ENCODE results near the gene TESK1. TPM values are rescaled to one million over a fixed set of nuclear protein-coding genes. Genes with fewer than 3 reads are reported as not detected.
A peak's percentile ranks its signal among the peaks of the same experiment; 100 is the strongest.

TESK1 gene
- total and polyA plus RNA-seq, 2 donors (not counting 1 experiment from before 2014, with no cell fraction given) = 43.8 to 94.1 TPM

DNA sequence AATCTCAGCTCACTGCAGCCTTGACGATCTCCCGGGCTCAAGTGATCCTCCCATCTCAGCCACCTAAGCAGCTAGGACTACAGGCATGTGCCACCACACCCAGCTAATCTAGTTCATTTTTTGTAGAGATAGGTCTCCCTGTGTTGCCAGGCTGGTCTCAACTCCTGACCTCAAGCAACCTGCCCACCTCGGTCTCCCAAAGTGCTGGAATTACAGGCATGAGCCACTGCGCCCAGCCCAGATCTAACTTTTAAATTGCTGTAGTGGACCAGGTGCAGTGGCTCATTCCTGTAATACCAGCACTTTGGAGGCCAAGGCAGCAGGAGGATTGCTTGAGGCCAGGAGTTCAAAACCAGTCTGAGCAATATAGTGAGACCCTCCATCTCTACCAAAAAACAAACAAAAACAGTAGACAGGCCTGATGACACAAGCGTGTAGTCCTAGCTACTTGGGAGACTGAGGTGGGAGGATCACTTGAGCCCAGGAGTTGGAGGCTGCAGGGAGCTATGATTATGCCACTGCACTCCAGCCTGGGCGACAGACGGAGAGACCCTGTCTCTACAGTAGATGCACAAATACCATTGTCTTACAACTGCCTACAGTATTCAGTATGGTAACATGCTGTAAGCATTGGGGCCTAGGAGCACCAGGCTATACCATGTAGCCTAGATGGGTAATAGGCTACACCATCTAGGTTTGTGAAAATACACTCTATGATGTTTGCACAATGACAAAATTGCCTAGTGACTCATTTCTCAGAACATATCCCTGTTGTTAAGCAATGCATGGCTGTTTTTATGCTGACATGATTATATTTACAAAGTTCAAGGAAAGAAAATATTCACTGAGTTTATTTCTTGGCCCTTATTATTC is 47.1 kb downstream of the TESK1 start:
- Histone ChIP-seq H3K27me3 (replicated peaks in 1 of 4; ENCODE audit: control extremely low read depth in 1 of 4, control insufficient read depth in 3 of 4, insufficient read depth in 4 of 4, low read length in 3 of 4) (no peaks in the 10 kb centered on the region), H2AFZ (ENCODE audit: insufficient read depth, low read depth, low read length, poor library complexity, severe bottlenecking) (no peak overlapping the region), H3K9me3 (ENCODE audit: control extremely low read depth in 1 of 3, control insufficient read depth in 2 of 3, insufficient read depth in 1 of 3, low read length in 2 of 3) (no peaks in the 10 kb centered on the region), H4K20me1 (ENCODE audit: control insufficient read depth, insufficient read depth, low read length, poor library complexity, severe bottlenecking) (no peaks in the 10 kb centered on the region), H3K36me3 (replicated peaks in 1 of 2; ENCODE audit: control extremely low read depth in 1 of 2, control insufficient read depth in 1 of 2, extremely low read depth in 1 of 2, insufficient read depth in 2 of 2, low read length in 1 of 2) (peaks cover 0 to 5% of the 10 kb centered on the region in 2 experiments), H3K9ac (ENCODE audit: low read length) (no peak overlapping the region), H3K4me1 (ENCODE audit: control insufficient read depth in 2 of 2, insufficient read depth in 2 of 2, low read length in 2 of 2) (peaks cover 50 to 63% of the 10 kb centered on the region in 2 donors), H3K4me3 (ENCODE audit: control extremely low read depth in 1 of 5, extremely low read depth in 1 of 5, insufficient read depth in 1 of 5, low read depth in 2 of 5, low read length in 4 of 5) (no peak overlapping the region), H3K27ac (ENCODE audit: low read length in 2 of 2) (peak overlapping the region in 1 of 2 donors; percentile 95), H3K79me2 (ENCODE audit: control insufficient read depth, insufficient read depth, low read length) (peaks cover 19% of the 10 kb centered on the region), H3K4me2 (replicated peaks; ENCODE audit: low read depth, low read length, poor library complexity, severe bottlenecking) (peak overlapping the region; percentile 93)
- H3K4me3 Mint-ChIP-seq = peak overlapping the region; percentile 32
- WGBS (ENCODE audit: insufficient coverage) = 90% methylated on average over 3 of the region's 7 CpGs
- intact Hi-C loops (cut with micrococcal nuclease) = no loop called here
- ChIA-PET CTCF (interaction anchor here (1.4 to 15.0 kb wide), 4 partner anchors 8 to 79 kb away, joined by 4 to 357 read pairs (median 88); partner anchors contain the start of genes ARHGEF39, CCDC107, CD72 and CREB3), POLR2A (no interaction called here)
- H3K27me3 Mint-ChIP-seq = no peaks in the 10 kb centered on the region
- TF ChIP-seq, protein P1, sequence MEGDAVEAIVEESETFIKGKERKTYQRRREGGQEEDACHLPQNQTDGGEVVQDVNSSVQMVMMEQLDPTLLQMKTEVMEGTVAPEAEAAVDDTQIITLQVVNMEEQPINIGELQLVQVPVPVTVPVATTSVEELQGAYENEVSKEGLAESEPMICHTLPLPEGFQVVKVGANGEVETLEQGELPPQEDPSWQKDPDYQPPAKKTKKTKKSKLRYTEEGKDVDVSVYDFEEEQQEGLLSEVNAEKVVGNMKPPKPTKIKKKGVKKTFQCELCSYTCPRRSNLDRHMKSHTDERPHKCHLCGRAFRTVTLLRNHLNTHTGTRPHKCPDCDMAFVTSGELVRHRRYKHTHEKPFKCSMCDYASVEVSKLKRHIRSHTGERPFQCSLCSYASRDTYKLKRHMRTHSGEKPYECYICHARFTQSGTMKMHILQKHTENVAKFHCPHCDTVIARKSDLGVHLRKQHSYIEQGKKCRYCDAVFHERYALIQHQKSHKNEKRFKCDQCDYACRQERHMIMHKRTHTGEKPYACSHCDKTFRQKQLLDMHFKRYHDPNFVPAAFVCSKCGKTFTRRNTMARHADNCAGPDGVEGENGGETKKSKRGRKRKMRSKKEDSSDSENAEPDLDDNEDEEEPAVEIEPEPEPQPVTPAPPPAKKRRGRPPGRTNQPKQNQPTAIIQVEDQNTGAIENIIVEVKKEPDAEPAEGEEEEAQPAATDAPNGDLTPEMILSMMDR (IDR thresholded peaks at IDR 0.05) = no peak
- TF ChIP-seq EZH2 (IDR thresholded peaks at IDR 0.05; ENCODE audit: borderline replicate concordance, insufficient read depth, low read depth, low read length, poor library complexity, severe bottlenecking) = no peak
- ATAC-seq (ENCODE audit: low read depth) (no peak), DNase-seq (no peak)
- H3K4me1 Mint-ChIP-seq = peaks cover 71% of the 10 kb centered on the region
- no peaks in the 10 kb centered on the region for H3K9me3 Mint-ChIP-seq (ENCODE audit: insufficient read depth)
- peak overlapping the region; percentile 97 for H3K27ac Mint-ChIP-seq

DNA sequence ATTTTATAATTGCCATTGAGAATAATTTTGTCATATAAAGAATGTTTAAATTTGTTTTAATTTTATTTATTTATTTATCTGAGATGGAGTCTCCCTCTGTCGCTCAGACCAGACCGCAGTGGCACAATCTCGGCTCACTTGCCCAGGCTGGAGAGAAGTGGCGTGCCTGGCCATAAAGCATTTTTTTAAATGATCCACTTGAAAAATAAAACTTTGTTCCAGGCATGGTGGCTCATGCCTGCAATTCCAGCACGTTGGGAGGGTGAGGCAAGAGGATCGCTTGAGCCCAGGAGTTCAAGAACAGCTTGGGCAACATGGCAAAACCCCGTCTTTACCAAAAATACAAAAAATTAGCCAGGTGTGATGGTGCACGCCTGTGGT is 47.8 kb downstream of the TESK1 start:
- H3K9me3 Mint-ChIP-seq (ENCODE audit: insufficient read depth) = no peaks in the 10 kb centered on the region
- Histone ChIP-seq H3K27ac (ENCODE audit: low read length in 2 of 2) (no peak overlapping the region), H3K4me1 (ENCODE audit: control insufficient read depth in 2 of 2, insufficient read depth in 2 of 2, low read length in 2 of 2) (peaks cover 46 to 63% of the 10 kb centered on the region in 2 donors), H3K4me3 (ENCODE audit: control extremely low read depth in 1 of 5, extremely low read depth in 1 of 5, insufficient read depth in 1 of 5, low read depth in 2 of 5, low read length in 4 of 5) (no peak overlapping the region), H3K9ac (ENCODE audit: low read length) (no peak overlapping the region), H2AFZ (ENCODE audit: insufficient read depth, low read depth, low read length, poor library complexity, severe bottlenecking) (no peak overlapping the region), H3K4me2 (replicated peaks; ENCODE audit: low read depth, low read length, poor library complexity, severe bottlenecking) (no peak overlapping the region), H3K36me3 (replicated peaks in 1 of 2; ENCODE audit: control extremely low read depth in 1 of 2, control insufficient read depth in 1 of 2, extremely low read depth in 1 of 2, insufficient read depth in 2 of 2, low read length in 1 of 2) (peaks cover 0 to 5% of the 10 kb centered on the region in 2 experiments), H3K27me3 (replicated peaks in 1 of 4; ENCODE audit: control extremely low read depth in 1 of 4, control insufficient read depth in 3 of 4, insufficient read depth in 4 of 4, low read length in 3 of 4) (no peaks in the 10 kb centered on the region), H3K9me3 (ENCODE audit: control extremely low read depth in 1 of 3, control insufficient read depth in 2 of 3, insufficient read depth in 1 of 3, low read length in 2 of 3) (peaks cover 0 to 3% (median 0%) of the 10 kb centered on the region in 3 donors), H4K20me1 (ENCODE audit: control insufficient read depth, insufficient read depth, low read length, poor library complexity, severe bottlenecking) (no peaks in the 10 kb centered on the region), H3K79me2 (ENCODE audit: control insufficient read depth, insufficient read depth, low read length) (peaks cover 19% of the 10 kb centered on the region)
- H3K27me3 Mint-ChIP-seq = no peaks in the 10 kb centered on the region
- H3K4me1 Mint-ChIP-seq = peaks cover 71% of the 10 kb centered on the region
- ChIA-PET POLR2A (no interaction called here), CTCF (interaction anchor here (1.4 to 15.0 kb wide), 4 partner anchors 8 to 79 kb away, joined by 4 to 357 read pairs (median 88); partner anchors contain the start of genes ARHGEF39, CCDC107, CD72 and CREB3)
- intact Hi-C loops (cut with micrococcal nuclease) = no loop called here
- 100% methylated on average over 4 of the region's 8 CpGs for whole genome bisulfite sequencing (ENCODE audit: insufficient coverage)
- DNase-seq (no peak), ATAC-seq (ENCODE audit: low read depth) (no peak)
- TF ChIP-seq, protein P1 (IDR thresholded peaks at IDR 0.05) = no peak
- TF ChIP-seq EZH2 (IDR thresholded peaks at IDR 0.05; ENCODE audit: borderline replicate concordance, insufficient read depth, low read depth, low read length, poor library complexity, severe bottlenecking) = no peak
- H3K4me3 Mint-ChIP-seq = no peak overlapping the region
- H3K27ac Mint-ChIP-seq = peak overlapping the region; percentile 56

Data from B cell (primary cell).